COR-L47 (cell line): ENCODE measurements around the gene AGPAT3.
"Not testable (repeated sequence)": the region's sequence is repeated elsewhere in the genome, so short reads cannot be mapped to it uniquely, and the experiment has no call there.

Source experiments
- DNase-seq: peaks from one replicate; lab custom pipeline; 2025; lab: John Stamatoyannopoulos, UW

Gene AGPAT3

DNA sequence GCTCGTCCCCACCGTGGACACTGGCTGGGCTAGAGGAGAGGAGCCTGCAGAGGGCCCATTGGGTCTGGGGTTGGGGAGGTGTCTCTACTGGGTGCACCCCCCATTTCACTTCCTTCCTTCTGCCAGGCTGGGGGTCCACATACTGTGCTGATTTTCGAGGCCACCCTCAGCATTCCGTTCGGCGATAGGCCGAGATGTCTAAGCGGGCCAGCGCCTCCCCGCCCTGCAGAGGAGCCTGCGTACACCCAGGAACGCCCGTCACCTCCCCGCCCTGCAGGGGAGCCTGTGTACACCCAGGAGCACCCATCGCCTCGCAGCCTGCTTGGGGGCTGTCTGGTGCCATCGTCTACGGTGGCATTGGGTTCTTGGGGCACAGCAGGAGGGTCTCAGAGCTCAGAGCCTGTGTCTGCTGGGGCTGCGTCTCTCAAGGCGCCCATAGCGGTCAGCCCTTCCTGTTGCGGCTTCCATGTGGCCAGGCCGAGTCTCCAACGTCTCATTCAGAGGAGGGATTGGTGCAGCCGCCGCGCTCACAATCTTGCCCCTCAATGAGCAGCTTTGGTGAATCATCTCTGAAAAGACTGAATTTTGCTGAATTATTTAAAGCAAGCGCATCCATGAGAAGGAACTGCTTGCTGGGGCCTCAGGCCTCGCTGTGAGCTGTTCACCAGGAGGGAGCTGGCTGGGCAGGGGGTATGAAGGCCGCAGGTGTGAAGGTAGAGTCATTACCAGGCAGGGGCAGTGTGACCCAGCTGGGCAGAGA, 30.7 kb upstream of the AGPAT3 start:
- no peak for DNase-seq

DNA sequence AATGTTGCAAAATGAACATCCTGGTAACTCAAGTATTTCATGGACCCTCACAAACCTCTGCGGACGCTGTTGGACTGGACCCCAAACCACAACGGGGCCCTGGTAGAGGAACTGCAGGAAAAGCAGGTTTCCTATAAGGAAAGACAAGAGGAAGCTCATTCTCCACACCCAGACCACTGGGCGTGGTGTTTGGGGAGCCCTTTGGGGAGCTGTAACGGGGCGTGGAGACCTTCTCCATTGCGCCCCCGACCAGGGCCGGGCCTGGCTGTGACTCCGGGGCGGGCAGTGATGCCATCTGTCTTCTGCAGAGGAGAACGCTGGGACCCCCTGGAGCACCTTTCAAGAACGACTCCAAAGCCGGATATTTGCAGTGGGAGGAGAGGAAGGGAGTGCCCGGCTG, 30.0 kb upstream of the AGPAT3 start:
- DNase-seq = peak; percentile 57

DNA sequence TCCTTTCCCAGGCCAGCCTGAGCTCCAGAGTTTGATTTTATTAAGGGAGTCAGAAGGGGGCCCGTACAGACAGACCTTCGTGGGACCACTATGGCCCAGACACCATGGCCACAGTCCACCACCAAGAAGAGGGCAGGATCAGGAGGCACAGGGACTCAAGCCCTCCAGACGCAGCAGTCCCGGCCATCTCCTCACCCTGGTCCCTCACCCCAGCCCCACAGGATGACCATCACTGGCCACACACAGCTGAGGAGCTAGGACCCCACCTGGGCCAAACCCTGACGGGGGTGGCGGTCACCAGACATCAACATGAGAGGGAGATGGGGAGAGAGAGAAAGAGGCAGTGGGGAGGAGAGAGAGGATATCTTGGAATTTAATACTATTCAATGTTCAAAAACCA, 29.2 kb upstream of the AGPAT3 start:
- no peak for DNase-seq

DNA sequence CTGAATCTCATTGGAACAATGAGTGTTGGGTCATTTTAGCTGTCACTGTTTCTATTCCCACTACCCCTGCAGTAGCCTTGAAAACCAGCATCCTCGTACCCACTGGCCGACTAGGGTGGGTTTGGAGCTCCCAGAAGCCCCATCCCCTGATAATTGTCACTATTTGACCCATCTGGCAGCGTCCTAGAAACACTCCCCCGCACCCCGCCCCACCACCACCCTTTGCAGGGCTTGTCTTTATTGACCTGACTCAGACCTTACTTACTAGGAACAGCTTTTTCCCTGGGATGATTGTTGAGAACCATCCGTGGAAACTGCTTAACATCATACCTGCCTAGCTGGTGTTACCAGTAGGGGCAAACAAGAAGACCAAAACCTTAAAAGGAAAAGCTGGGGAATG, 28.4 kb upstream of the AGPAT3 start:
- no peak for DNase-seq

DNA sequence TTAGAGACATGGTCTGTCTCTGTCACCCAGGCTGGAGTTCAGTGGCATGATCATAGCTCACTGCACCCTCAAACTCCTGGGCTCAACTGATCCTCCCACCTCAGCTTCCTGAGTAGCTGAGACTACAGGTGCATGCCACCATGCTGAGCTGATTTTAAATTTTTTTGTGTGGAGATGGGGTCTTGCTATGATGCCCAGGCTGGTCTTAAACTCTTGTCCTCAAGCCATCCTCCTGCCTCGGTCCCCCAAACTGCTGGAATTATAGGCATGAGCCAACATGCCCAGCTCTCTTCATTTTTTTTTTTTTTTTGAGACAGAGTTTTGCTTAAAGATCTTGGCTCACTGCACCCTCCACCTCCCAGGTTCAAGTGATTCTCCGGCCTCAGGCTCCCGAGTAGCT, 24.8 kb upstream of the AGPAT3 start:
- DNase-seq = no peak

DNA sequence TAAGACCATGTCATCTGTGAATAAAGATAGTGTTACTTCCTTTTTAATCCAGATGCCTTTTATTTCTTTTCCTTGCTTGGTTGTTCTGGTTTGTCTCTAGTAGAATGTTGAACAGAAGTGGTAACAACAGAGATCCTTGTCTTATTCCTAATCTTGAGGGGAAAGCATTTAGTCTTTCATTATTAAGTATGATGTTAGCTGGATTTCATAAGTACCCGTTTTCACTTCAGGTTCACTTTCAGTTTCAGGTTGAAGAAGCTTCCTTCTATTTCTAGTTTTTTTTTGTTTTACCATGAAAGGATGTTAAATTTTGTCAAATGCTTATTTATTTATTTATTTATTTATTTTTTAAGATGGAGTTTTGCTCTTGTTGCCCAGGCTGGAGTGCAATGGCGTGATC, 22.3 kb upstream of the AGPAT3 start:
- no peak for DNase-seq

DNA sequence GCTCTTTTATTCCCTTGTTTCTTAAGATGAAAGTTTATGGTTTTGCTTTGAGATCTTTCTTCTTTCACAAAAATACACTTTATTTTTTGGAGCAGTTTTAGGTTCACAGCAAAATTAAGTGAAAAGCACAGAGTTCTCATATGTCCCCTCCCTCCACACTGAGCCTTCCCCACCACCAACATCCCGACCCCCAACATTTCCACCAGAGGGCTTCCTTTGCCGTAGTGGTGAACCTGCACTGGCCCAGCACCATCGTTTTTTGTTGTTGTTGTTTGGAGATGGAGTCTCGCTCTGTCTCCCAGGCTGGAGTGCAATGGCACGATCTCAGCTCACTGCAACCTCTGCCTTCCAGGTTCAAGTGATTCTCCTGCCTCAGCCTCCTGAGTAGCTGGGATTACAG, 20.1 kb upstream of the AGPAT3 start:
- DNase-seq = not testable (repeated sequence)

DNA sequence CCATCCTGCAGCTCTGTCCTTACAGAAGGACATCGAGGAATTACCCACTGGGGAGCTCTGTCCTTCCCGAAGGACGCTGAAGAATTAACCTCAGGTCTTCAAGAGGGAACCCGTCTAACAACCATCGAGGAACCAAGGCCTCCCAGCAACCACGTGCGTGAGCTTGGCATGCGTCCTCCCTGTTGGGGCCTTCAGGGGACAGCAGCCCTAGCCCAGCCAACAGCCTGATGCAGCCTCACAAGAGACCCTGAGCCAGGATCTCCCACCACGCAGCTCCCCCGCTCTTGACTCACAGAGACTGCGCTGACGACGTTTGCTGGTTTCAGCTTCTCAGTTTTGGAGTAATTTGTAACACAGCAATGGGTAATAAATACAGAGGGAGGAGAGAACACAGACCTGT, 19.6 kb upstream of the AGPAT3 start:
- no peak for DNase-seq

DNA sequence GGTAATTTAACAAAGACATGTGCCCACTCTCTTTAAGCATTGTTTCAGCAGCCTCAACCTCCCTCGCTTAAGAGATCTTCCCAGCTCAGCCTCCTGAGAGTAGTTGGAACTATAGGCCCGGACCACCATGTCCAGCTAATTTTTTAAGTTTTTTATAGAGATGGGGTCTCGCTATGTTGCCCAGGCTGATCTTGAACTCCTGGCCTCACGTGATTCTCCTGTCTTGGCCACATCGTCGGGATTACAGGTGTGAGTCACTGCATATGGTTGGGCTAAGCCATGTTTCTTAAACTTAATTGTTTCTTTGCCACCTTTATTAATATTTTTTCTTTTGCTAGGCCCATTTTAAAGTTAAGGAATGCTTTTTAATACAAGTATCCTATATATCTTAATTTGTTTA, 18.6 kb upstream of the AGPAT3 start:
- DNase-seq = no peak

DNA sequence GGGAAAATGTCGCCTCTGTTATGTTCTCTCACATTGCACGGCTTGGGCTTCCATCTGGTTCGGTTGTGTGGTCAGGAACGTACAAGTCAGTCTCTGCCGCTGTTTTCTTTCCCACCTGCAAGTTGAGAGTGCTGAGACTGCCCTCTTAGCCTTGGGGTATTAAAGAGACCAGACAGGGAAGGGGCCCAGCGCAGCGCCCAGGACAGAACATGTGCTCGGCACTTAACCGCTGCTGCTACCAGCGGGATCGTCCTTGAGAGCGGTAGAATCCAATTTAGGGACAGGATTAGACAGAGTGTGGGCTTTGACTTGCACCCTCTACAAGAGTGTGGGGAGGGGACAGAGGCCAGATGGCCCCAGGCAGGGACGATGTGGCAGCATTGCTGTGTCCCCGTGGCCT, 17.7 kb upstream of the AGPAT3 start:
- no peak for DNase-seq

DNA sequence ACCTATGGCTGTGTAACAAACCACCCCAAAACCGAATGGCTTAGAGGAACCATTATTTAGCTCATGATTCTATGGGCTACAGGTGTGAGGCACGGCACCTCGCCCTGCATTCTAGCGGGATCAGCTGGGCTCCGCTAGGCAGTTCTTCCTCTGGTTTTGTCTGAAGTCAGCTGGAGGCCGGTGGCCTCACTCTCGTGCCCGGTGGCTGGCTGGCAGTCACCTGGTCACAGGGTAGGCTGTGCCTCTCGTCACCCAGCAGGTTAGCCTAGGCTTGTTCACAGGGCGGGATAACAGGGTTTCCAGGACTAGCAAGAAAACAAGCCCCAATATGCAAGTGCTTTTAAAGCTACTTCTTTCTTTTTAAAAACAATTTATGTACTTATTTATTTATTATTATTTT, 16.3 kb upstream of the AGPAT3 start:
- DNase-seq = no peak

DNA sequence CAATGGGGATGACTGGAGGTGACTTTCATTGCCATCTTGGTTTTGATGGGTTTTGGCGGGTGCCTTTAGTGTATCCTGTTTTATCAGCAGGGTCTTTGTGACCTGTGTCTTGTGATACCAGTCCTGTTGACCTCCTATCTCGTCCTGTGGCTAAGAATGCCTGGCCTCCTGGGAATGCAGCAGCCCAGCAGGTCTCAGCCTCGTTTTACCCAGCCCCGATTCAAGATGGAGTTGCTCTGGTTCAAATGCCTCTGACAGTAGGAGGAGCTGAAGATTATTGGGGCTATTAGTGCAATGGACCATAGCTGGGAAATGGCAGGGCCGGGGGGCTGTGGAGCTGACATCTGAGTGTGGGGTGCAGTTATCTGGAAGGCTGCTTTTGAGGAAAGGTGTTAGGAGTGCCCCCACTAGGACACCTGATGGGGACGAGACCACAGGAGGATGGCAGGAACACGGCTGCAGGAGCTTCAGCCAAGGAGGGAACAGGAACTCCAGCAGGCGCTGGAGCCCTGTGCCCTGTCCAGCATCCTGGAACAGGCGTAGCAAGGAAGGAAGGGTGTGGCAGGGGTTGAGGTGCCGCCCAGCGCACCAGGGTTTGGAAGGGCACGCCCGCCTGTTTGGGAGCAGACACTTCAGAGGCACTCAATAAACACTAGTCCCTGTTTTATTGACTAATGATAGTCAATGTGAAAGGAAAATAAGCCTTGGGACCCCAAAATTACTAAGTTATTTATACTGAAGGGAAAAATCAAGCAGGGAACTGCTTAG, 15.3 kb upstream of the AGPAT3 start:
- no peak for DNase-seq

DNA sequence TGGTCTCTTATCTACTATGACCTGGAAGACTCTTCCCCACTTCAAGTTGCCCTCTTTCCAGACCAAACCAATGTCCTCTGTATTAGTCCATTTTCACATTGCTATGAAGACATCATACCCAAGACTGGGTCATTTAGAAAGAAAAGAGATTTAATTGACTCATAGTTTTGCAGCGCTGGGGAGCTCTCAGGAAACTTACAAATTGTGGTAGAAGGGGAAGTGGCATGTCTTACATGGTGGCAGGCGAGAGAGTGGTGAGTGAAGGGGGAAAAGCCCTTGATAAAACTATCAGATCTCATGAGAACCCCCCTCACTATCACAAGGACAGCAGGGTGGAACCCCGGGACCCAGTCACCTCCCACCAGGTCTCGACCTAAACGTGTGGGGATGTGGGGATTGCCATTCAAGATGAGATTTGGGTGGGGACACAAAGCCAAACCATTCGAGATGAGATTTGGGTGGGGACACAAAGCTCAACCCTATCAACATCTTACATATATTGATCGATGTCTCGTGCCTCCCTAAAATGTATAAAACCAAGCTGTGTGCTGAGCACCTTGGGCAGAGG, 14.2 kb upstream of the AGPAT3 start:
- no peak for DNase-seq

DNA sequence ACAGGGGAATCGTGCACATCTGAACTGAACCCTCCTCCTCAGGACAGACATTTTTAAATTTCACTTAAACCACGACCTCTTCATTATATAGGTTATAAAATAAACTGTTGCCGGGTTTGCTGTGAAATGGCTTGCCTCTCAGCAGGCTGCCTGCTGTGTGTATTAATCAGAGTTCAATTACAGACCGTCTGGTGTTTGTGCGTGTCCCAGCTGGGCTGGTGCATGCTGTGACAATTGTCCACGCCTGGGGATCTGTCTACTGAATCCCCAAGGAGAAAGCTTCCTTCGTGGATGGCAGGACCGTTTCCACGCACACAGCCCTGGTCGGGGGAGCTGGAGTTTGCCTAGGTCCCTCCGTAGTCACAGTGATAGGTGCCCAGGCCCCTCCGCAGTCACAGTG, 13.4 kb upstream of the AGPAT3 start:
- DNase-seq = peak; percentile 68

DNA sequence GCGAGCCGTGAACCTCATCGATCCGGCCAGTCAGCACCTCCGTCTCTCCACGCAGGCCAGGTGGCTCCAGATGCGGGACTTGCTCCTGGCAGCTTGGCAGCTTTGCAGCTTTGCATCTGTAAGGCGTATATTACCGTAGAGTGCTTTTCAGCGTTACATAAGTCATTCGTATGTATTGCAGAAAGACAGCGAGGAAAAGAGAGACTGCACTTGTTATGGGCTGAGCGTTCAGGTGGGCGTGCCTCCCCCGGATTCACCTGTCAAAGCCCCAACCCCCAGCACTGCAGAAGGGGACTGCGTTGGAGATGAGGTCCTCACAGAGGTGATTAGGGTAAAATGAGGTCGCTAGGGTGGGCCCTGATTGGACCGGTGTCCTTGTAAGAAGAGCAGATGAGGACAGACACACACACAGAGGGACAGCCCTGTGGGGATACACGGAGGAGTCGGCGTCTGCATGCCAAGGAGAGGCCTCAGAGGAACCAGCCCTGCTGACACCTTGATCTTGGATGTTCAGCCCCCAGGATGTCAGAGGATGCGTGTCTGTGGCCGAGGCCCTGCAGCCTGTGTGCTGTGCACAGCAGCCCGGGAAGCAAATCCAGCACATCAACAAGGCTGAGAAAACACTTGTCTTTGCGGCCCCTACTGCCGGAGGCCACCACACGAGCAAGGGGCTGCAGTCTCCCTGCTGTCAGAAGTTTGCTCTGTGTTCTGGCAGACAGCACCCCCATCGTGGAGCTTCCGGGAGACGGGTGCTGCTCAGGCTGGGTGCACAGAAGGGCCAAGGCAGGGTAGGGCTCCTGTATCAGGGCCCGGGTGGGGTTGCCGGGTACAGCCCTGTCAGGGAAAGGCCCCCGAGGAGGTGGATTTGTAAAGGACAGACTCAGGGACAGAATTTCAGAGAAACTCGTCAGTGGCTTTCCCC, 10.9 kb upstream of the AGPAT3 start:
- DNase-seq = no peak

DNA sequence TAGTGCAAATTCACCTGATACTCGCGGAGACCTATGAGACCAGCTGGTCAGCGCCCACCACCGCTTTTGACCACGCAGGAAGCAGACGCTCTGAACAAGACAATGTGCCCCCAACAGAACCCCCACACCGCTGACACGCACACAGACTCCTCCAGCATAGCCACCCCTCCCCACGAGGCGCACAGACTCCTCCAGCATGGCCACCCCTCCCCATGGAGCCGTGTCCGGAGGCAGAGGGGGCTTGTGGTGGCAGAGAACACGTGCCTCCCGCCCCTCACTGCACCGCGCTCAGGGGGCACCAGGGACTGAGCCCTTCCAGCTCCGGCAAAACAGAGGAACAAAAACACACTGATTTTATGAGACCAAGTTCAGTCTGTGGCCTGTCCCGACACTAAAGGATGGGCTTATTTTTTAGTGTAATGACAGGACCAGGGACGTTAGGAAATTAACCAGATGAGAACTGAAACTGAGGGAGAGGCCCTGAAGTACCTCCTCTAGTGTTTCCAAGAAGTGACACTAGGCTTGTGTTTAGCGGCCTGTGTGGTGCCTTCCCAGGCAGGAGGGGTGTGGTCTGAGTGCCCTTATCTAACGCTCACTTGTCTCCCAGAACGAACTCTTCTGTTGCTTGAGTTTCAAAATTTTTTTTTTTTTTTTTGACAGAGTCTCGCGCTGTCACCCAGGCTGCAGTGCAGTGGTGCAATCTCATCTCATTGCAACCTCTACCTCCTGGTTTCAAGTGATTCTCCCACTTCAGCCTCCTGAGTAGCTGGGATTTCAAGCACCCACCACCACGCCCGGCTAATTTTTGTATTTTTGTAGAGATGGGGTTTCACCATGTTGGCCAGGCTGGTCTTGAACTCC, 10.0 kb upstream of the AGPAT3 start:
- DNase-seq = no peak

DNA sequence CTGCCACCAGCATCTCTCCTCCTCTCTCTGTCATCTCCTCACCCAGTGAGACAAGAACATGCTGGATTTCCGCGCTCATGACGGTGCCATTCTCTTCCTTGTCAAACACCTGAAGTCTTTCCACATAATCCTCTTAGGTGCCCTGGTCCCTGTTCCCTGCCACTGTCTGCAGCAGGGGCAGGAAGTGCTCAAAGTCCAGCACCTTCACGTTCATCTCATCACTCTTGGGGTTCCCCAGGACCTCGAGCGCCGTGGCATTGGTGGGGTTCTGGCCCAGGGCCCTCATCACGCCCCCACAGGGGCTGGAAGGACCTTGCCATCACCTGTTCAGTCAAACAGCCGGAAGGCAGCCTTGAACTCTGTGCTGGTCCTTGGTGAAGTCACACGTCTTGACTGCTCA, 9.1 kb upstream of the AGPAT3 start:
- DNase-seq = no peak

DNA sequence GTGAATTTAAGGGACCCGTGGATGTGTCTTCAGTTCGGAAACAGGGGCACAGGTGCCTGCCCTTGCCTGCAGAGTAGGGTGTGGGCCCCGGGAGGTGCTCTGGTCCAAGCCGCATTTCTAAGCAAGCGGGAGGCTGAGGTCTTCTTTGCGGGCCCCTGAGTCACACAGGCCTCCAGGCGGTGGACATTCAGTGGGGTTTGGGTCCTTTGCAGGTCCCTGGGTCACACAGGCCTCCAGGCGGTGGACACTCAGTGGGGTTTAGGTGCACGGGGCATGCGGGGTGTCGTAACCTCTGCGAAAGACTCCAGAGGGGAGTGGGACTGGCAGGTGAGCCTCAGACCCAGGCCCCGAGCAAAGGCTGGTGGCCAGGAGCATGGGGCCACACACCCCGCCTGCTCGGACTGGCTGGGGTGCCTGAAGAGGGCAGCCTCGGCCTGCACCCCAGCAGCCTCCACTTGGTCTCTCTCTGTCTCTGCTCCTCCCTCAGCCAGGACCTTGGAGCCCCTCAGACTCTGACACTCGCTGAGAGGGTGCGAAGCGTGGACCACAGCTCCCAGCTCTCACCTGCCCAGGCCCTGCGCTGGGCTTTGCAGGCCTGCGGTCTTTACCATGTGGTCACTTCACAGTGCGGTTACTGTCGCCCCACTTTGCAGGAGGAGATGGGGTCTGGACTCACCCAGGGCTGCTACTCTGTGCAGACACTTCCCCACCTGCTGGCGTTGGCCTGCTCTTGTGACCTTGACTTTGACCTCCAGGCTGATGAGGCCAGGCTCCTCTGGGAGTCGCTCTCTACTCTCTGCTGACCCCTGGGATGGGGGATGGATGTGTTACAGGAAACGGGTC, 6.0 kb upstream of the AGPAT3 start:
- no peak for DNase-seq

DNA sequence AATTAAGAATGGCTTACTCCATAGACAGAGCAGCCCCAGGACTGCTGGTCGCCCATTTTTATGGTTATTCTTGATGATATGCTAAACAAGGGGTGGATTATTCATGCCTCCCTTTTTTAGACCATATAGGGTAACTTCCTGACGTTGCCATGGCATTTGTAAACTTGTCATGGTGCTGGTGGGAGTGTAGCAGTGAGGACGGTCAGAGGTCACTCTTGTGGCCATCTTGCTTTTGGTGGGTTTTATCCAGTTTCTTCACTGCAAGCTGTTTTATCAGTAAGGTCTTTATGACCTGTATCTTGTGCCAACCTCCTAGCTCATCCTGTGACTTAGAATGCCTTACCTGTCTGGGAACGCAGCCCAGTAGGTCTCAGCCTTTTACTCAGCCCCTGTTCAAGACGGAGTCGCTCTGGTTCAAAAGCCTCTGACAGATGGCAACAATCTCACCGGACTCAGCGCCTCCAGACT, 5.2 kb upstream of the AGPAT3 start:
- DNase-seq = no peak

DNA sequence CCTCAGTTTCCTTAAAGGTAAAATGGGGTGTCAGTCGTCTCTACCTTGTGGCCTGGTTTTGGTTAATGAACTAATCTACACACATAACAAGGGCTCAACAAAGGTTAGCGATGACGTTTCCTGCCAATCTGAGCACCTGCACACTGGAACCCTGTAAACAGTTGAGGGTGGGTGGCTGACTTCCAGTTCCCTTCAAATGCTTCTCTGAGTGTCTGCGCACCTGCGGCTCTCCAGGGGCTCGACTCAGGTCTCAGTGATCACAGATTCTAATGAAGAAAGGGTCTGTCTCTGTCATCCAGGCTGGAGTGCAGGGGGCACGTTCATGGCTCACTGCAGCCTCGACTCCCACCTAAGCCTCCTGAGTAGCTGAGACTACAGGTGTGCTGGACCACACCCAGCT, 3.3 kb upstream of the AGPAT3 start:
- DNase-seq = peak; percentile 36
